ENCODE measurements around the gene CASQ2.
A peak's percentile ranks its signal among the peaks of the same experiment; 100 is the strongest.
"Not testable (repeated sequence)": the region's sequence is repeated elsewhere in the genome, so short reads cannot be mapped to it uniquely, and the experiment has no call there.

Gene CASQ2

GRCh38 chr1:115768549-115768948 is at the start of gene CASQ2:
Gene CASQ2, minus strand, starts transcription at chr1:115768714. Its CDS starts 173 bp downstream, at chr1:115768541.
- no peak for DNase-seq

DNA sequence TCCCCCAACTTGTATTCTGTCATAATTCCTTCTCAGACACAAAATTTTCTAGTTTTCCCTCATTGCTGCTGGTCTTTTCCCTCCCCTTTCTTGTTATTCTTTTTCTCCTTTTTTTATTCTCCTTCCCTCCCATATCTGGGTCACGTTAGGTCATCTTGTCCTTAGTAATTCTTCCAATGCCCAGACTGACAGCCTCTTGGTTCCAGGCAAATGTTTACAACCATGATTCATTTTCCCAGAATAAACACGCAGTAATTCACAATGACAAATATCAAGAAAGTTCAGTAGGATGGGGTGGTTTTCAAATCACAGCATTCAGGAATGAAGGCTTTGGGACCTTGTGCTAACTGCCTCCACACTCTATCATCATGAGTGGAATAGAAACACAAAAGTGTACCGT is 47.2 kb upstream of the CASQ2 start:
- no peak for DNase-seq

- no peak for DNase-seq
These were observed 46.3 kb upstream of the CASQ2 start for GRCh38 chr1:115814685-115815398.

GRCh38 chr1:115813727-115814126 is 45.2 kb upstream of the CASQ2 start:
- DNase-seq: no peak

GRCh38 chr1:115811140-115811828 is 42.8 kb upstream of the CASQ2 start:
- DNase-seq: no peak

DNA sequence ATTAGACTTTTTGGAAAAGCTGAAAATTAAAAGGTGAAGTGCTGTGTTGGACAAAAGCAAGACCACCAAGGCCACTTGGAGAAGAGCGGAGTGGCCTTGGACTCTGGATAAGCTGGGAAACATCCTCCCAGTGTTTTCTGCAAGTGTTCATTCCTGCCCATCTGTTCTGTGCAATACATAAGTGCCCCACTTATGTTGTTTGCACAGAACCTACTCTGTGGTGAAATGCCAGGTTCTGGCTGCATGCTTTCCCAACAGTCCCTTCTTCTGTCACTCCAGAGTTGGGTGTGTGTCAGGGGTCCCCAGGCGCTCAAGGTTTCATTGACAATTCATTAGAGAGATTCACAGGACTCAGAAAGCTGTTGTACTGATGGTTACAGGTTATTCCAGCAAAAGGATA is 42.1 kb upstream of the CASQ2 start:
- no peak for DNase-seq

GRCh38 chr1:115809847-115810246 is 41.3 kb upstream of the CASQ2 start:
- no peak for DNase-seq

DNA sequence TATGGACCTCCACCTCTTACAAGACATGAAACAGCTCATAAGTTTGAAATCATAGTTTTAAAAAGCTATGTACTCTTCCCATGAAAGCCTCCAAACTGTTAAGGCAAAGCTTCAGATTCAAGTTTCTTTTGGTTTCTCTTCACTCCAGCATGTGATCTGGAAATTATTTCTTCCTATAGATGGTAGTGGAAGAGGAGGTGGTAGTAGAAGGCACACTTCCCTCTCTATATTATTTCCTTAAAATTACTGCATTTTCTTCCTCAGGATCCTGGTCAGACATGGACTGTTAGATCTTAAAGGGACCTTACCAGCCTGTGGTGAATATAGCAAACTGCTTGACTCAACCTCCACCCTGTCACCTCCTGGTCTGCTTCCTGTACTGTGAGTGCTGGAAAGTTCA is 40.6 kb upstream of the CASQ2 start:
- no peak for DNase-seq

- DNase-seq: peak; percentile 70
These were observed 39.2 kb upstream of the CASQ2 start for GRCh38 chr1:115807723-115808122.

- no peak for DNase-seq
These were observed 37.1 kb upstream of the CASQ2 start for GRCh38 chr1:115805597-115805996.

GRCh38 chr1:115802416-115802815 is 33.9 kb upstream of the CASQ2 start:
- DNase-seq: no peak

- no peak for DNase-seq
These were observed 29.0 kb upstream of the CASQ2 start for GRCh38 chr1:115797486-115797885.

DNA sequence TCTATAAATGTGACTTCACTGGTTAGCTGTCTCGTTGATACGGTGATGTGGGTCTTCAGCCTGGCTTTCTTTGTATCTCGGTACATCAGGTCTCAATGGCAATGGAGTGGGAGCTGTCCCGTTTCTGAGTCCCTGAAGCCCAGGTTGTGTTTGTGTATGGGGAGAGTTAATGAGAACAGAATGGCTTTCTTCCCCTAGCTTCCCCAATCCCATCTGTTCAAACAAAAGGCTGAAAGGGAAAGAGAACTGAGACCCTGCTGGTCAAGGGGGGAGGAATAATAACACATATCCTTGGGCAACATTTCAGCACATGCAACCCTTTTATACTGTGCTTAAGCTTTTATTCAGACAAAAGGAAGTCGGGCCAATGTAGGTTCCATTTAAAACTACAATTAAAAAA is 28.4 kb upstream of the CASQ2 start:
- no peak for DNase-seq

DNA sequence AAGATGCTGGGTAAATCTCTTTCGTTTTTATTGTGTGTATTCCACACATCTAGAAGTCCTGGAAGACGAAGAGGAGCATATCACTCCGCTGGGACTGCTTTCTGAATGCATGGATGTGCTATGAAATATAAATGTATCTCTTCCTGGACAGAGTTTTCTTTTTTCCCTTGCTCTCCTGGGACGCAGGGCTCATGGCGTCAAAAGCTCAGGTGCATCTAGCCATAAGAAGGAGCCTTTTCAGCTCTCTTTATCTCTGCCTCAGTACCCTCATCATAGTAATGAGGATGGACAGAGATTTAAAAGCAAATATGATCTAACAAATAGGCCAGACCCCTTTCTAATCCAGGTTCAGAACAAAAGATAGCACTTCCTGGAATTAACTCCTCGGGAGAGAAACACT is 27.5 kb upstream of the CASQ2 start:
- no peak for DNase-seq

DNA sequence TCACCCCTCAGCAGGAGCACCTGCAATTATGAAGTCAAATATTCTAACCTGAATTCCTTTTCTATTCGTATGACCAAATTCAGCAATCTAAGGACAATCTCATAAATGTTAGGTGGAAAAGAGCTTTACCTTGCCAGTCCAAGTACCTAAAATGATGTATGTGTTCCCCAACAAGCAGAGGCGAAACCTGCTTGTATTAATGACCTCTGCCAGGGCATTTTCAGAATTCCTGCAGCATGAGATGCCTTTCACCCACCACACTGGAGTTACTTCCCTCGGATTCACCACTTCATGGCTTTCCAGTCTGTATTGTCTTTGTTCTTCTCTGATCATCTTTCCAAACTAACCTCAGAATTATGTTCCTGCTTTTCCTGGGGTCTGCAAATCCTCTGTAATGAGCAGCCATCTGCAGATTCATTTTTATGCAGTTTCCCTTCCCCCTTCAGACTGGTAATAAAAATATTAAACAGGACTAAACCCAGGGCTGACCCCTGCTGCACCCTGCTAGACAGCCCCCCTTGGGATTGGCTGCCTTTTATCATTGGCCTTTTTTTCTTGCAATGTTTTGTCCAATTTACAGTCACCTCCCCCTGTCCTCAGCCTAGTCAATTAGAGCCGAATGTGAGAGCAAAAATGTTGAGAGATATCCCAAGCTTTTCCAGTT is 26.6 kb upstream of the CASQ2 start:
- DNase-seq: no peak

GRCh38 chr1:115793162-115793561 is 24.6 kb upstream of the CASQ2 start:
- DNase-seq: no peak

- DNase-seq: no peak
These were observed 23.3 kb upstream of the CASQ2 start for GRCh38 chr1:115791816-115792215.

DNA sequence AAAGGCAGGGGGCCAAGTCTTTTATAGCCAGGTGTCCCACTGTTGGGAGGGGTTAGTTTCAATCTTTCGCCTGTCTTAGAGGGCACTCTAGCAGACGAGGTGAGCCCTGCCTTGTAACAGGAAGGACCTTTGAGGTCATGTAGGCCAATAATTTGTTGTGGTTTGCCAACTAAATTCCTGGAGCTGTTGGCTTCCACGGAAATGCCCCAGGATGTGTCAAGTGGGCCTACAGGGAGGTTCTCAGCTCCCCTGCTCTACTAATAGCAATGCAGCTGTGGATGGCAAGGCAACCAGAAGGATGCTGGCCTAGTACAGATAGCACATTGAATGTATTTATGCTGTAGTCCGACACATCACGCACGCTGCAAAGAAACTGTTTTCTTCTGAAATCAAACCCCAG is 22.3 kb upstream of the CASQ2 start:
- DNase-seq: no peak

GRCh38 chr1:115790356-115790755 is 21.8 kb upstream of the CASQ2 start:
- DNase-seq: no peak

DNA sequence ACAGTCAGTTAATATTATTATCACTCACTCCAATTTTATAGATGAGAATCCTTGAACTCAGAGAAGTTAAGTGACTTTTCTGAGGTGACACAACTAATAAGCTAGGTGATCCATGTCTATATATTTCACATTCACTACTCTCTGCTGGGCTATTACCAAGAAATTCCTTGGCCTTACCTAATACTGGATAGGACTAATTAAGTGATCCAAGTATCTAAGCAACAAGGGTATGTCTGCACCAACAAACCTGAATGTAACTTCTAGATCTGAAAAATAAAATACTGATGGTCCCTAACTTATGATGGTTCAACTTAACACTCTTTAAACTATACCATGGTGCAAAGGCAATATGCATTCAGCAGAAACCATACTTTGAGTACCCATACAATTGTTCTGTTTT is 14.8 kb upstream of the CASQ2 start:
- DNase-seq: no peak

- peak; percentile 83 for DNase-seq
These were observed 14.2 kb upstream of the CASQ2 start for GRCh38 chr1:115782571-115783281.

GRCh38 chr1:115781851-115782250 is 13.3 kb upstream of the CASQ2 start:
- DNase-seq: no peak

DNA sequence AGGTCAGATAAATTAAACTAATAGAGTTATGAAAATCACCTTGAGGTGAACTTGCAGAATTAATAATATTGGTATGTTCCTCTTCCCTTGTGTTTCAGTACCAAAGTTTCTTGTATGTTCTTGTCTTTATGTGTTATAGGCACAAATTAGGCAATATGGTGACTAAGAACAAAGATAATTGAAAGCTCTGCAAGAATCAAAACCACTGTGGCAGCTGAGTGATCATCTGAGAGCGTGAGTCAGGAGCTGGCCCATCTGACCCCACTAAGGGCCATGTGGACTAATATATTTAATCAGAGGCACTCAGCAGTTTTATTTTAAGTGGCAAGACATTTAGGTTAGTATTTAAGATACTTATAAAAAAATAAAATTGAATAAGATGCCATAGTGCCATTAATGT is 12.8 kb upstream of the CASQ2 start:
- DNase-seq: peak; percentile 62

GRCh38 chr1:115780655-115781054 is 12.1 kb upstream of the CASQ2 start:
- not testable (repeated sequence) for DNase-seq
